ENCODE measurements around the gene ZIC4. TPM values are rescaled to one million over a fixed set of nuclear protein-coding genes. Genes with fewer than 3 reads are reported as not detected.

ZIC4 gene
- total and polyA plus RNA-seq, 2 of the 4 experiments (the other 2 are of a cell fraction), result not detected

- Histone ChIP-seq H3K4me3 (ENCODE audit: insufficient read depth, low read depth, low read length) (no peak within 1 kb of the TSS), H3K27me3 (ENCODE audit: control insufficient read depth, insufficient read depth, low read length) (peaks cover 98% of the 10 kb centered on the region)
- in situ Hi-C loops (cut with MboI; ENCODE audit: low sequenced_read_pairs), result no loop called here
Measured at GRCh38 chr3:147409143-147410115, 3.1 kb upstream of the ZIC4 start, which contains the start of gene ZIC1. TSS of gene ZIC1 (plus strand) at chr3:147409365. CDS start at chr3:147410113, 748 bp downstream.

More at GRCh38 chr3:147409143-147410115, 3.1 kb upstream of the ZIC4 start, which contains the start of gene ZIC1:
- dilution Hi-C loops (cut with HindIII; ENCODE audit: low sequenced_read_pairs, unreplicated experiment) (no loop called here), intact Hi-C loops (cut with micrococcal nuclease) (no loop called here)
- H3K9me1 ChIP-seq (ENCODE audit: insufficient read depth, low read length), result 0 out of 2 replicates have a peak, but pooled peaks cover 3% of the 10 kb centered on the region
- DNase-seq (no peak), ATAC-seq (ENCODE audit: low read depth) (0 out of 2 replicates have a peak, but pooled peaks have one; percentile 27)
- no peak within 1 kb of the TSS for H2AK9ac ChIP-seq (replicated peaks; ENCODE audit: low read depth, low read length, poor library complexity)
- no peak within 1 kb of the TSS for H3K4ac ChIP-seq (ENCODE audit: low read depth, low read length)
- no peak within 1 kb of the TSS for H4K8ac ChIP-seq (ENCODE audit: low read depth in 2 of 2, low read length in 2 of 2)
- H3K14ac ChIP-seq (replicated peaks; ENCODE audit: low read depth, low read length), result no peak within 1 kb of the TSS
- 0 out of 2 replicates have a peak, but pooled peaks cover 3% of the 10 kb centered on the region for H4K20me1 ChIP-seq (ENCODE audit: insufficient read depth, low read length)
- ChIA-PET POLR2A (ENCODE audit: unreplicated experiment) (no interaction called here), CTCF (no interaction called here)
- H2AFZ ChIP-seq (replicated peaks; ENCODE audit: low read length, poor library complexity), result peak within 1 kb of the TSS; percentile 75
- H2BK20ac ChIP-seq (ENCODE audit: low read depth, low read length), result no peak within 1 kb of the TSS
- no TSS peak for BruUV-seq (replicated peaks)
- no peak within 1 kb of the TSS for H4K5ac ChIP-seq (ENCODE audit: low read depth, low read length)
- TF ChIP-seq NFE2L2 (IDR thresholded peaks at IDR 0.05; ENCODE audit: low read depth, low read length), result no peak
- peak; percentile 18; the same call in 1 of the 2 replicates for TF ChIP-seq USF2 (IDR thresholded peaks at IDR 0.05; ENCODE audit: low read depth, low read length)
- H3K56ac ChIP-seq (ENCODE audit: extremely low read depth, insufficient read depth, low read length), result no peak within 1 kb of the TSS
- H3K79me1 ChIP-seq (ENCODE audit: low read depth in 1 of 2, low read length in 2 of 2), result no peaks in the 10 kb centered on the region
- H3K4me2 ChIP-seq (ENCODE audit: low read depth, low read length), result no peak within 1 kb of the TSS; the same call in 1 of the 2 replicates
- peaks cover 22% of the 10 kb centered on the region for H3K9me3 ChIP-seq (ENCODE audit: control insufficient read depth, insufficient read depth, low read length)
- no peak within 1 kb of the TSS for H2BK15ac ChIP-seq (ENCODE audit: low read depth, low read length)
- H2AK5ac ChIP-seq (ENCODE audit: low read depth, low read length), result no peak within 1 kb of the TSS
- H3K23ac ChIP-seq (ENCODE audit: low read depth, low read length), result no peak within 1 kb of the TSS; the same call in 1 of the 2 replicates
- WGBS, 2 experiments (ENCODE audit: extremely low coverage in 2 of 2, insufficient read length in 1 of 2), result 2% methylated on average over 15 of the region's 80 CpGs; no CpG with 5 or more reads in 1 of the 2 experiments
- H3K18ac ChIP-seq (ENCODE audit: low read depth, low read length), result no peak within 1 kb of the TSS
- H3K27ac ChIP-seq (ENCODE audit: insufficient read depth, low read length), result no peak within 1 kb of the TSS
- H2BK120ac ChIP-seq (ENCODE audit: low read depth, low read length), result no peak within 1 kb of the TSS
- no peak within 1 kb of the TSS for H4K91ac ChIP-seq (ENCODE audit: insufficient read depth, low read depth, low read length)
- H3K9ac ChIP-seq (ENCODE audit: low read depth, low read length), result no peak within 1 kb of the TSS
- H3K36me3 ChIP-seq (ENCODE audit: control insufficient read depth, insufficient read depth, low read length), result no peaks in the 10 kb centered on the region
- H2BK5ac ChIP-seq (ENCODE audit: low read depth, low read length, poor library complexity, severe bottlenecking), result no peak within 1 kb of the TSS
- H3K4me1 ChIP-seq (ENCODE audit: control insufficient read depth, insufficient read depth, low read length), result no peaks in the 10 kb centered on the region
